Neural progenitor cell (in vitro differentiated cells): ENCODE measurements around the gene SLC35C1. TPM values are rescaled to one million over a fixed set of nuclear protein-coding genes. Genes with fewer than 3 reads are reported as not detected.
A peak's percentile ranks its signal among the peaks of the same experiment; 100 is the strongest.

Source experiments
- DNase-seq: peaks from one replicate; pipeline ENCODE4 v3.0.0-alpha.2; 2016; ENCODE audit warnings: low spot score
- H2AFZ ChIP-seq: fragments of 200-600 bp; sonication (generic); replicated peaks from 2 replicates; pipeline ENCODE4 v1.6.1; 2016; ENCODE audit warnings: antibody characterized with exemption
- H3F3A ChIP-seq: fragments of 200-600 bp; sonication (generic); 2 replicates; pipeline ENCODE4 v1.6.1; 2016; ENCODE audit warnings: antibody characterized with exemption, low read depth
- H3K27ac ChIP-seq: fragments of 200-600 bp; sonication (generic); 2 replicates; pipeline ENCODE4 v1.5.1; 2016; ENCODE audit warnings: mild to moderate bottlenecking
- H3K27me3 ChIP-seq: fragments of 200-600 bp; sonication (generic); 2 replicates; pipeline ENCODE4 v1.6.1; 2016; ENCODE audit warnings: mild to moderate bottlenecking, moderate library complexity
- H3K36me3 ChIP-seq: fragments of 200-600 bp; sonication (generic); 2 replicates; pipeline ENCODE4 v1.5.1; 2016
- H3K4me1 ChIP-seq: fragments of 200-600 bp; sonication (generic); 2 replicates; pipeline ENCODE4 v1.6.1; 2016; ENCODE audit warnings: mixed run types
- H3K4me2 ChIP-seq: fragments of 200-600 bp; sonication (generic); 2 replicates; pipeline ENCODE4 v1.6.1; 2016
- H3K4me3 ChIP-seq: fragments of 200-600 bp; sonication (generic); 2 replicates; pipeline ENCODE4 v1.5.1; 2016
- H3K79me2 ChIP-seq: fragments of 200-600 bp; sonication (generic); 2 replicates; pipeline ENCODE4 v1.6.1; 2016; ENCODE audit warnings: low read depth
- H3K9ac ChIP-seq: fragments of 200-600 bp; sonication (generic); 2 replicates; pipeline ENCODE4 v1.6.1; 2016
- H3K9me3 ChIP-seq: fragments of 200-600 bp; sonication (generic); 2 replicates; pipeline ENCODE4 v1.5.1; 2016; ENCODE audit warnings: low read depth
- H4K20me1 ChIP-seq: fragments of 200-600 bp; sonication (generic); 2 replicates; pipeline ENCODE4 v1.6.1; 2016; ENCODE audit warnings: low read depth
- H3K27ac Mint-ChIP-seq: 3 replicates; pipeline ENCODE4 v1.8.0; 2021; ENCODE audit warnings: mixed read lengths
- H3K27me3 Mint-ChIP-seq: 2 replicates; pipeline ENCODE4 v1.8.0; 2022; ENCODE audit warnings: low read depth, mild to moderate bottlenecking, inconsistent platforms, moderate library complexity, mixed read lengths; ENCODE audit not compliant: insufficient read depth
- H3K36me3 Mint-ChIP-seq: 3 replicates; pipeline ENCODE4 v1.8.0; 2021; ENCODE audit warnings: mixed read lengths
- H3K4me1 Mint-ChIP-seq: 3 replicates; pipeline ENCODE4 v1.8.0; 2021; ENCODE audit warnings: mixed read lengths
- H3K4me3 Mint-ChIP-seq: 3 replicates; pipeline ENCODE4 v1.8.0; 2021; ENCODE audit warnings: mild to moderate bottlenecking, moderate library complexity, mixed read lengths
- H3K9me3 Mint-ChIP-seq: 3 replicates; pipeline ENCODE4 v1.8.0; 2020; ENCODE audit warnings: mixed read lengths
- CTCF ChIP-seq: fragments of 200-600 bp; sonication (generic); IDR thresholded peaks from 2 replicates; pipeline ENCODE4 v1.5.1; 2017; ENCODE audit warnings: antibody characterized with exemption, mild to moderate bottlenecking
- EZH2 ChIP-seq: fragments of 200-600 bp; sonication (generic); IDR thresholded peaks from 2 replicates; pipeline ENCODE4 v1.6.1; 2017; ENCODE audit warnings: antibody characterized with exemption, mild to moderate bottlenecking, moderate library complexity
- EZH2phosphoT487 ChIP-seq: fragments of 200-600 bp; sonication (generic); IDR thresholded peaks from 2 replicates; pipeline ENCODE4 v1.6.1; 2017; ENCODE audit warnings: antibody characterized with exemption
- total RNA-seq: library from RNA; depleted of rRNA; stranded (reverse); fragments of >200 nt; gene quantifications from 2 replicates; pipeline ENCODE4 v1.2.3, GENCODE V29; 2015; ENCODE audit warnings: low replicate concordance

SLC35C1 gene
- total RNA-seq, 1 donor from 2014 or later: 1.3 TPM

GRCh38 chr11:45847911-45848316, 43.0 kb downstream of the SLC35C1 start:
- Mint-ChIP-seq H3K4me3 (peak overlapping the region; percentile 88), H3K36me3 (no peaks in the 10 kb centered on the region), H3K27me3 (peaks cover 13% of the 10 kb centered on the region), H3K9me3 (no peaks in the 10 kb centered on the region), H3K4me1 (peaks cover 24% of the 10 kb centered on the region), H3K27ac (no peak overlapping the region)
- TF ChIP-seq EZH2phosphoT487 (no peak), CTCF (no peak), EZH2 (no peak)
- peaks cover 7% of the 10 kb centered on the region for H3K4me1 ChIP-seq
- H3K9ac ChIP-seq: peak overlapping the region; percentile 73
- peaks cover 52% of the 10 kb centered on the region for H4K20me1 ChIP-seq
- peaks cover 39% of the 10 kb centered on the region for H3K27me3 ChIP-seq
- H3K9me3 ChIP-seq: no peaks in the 10 kb centered on the region
- peak overlapping the region; percentile 85 for H3K4me2 ChIP-seq
- H2AFZ ChIP-seq: peak overlapping the region; percentile 64
- peaks cover 7% of the 10 kb centered on the region for H3F3A ChIP-seq
- no peaks in the 10 kb centered on the region for H3K36me3 ChIP-seq
- DNase-seq: peak; percentile 71
- H3K27ac ChIP-seq: no peak overlapping the region
- H3K79me2 ChIP-seq: peaks cover 23% of the 10 kb centered on the region
- H3K4me3 ChIP-seq: peak overlapping the region; percentile 86

- Histone ChIP-seq H3K27me3 (peaks cover 34% of the 10 kb centered on the region), H3K36me3 (no peaks in the 10 kb centered on the region), H2AFZ (no peak overlapping the region), H3F3A (peaks cover 7% of the 10 kb centered on the region), H3K4me3 (peak overlapping the region; percentile 86), H3K4me2 (peak overlapping the region; percentile 85), H3K9me3 (no peaks in the 10 kb centered on the region), H3K4me1 (peaks cover 7% of the 10 kb centered on the region), H3K9ac (no peak overlapping the region), H3K27ac (no peak overlapping the region), H4K20me1 (peaks cover 60% of the 10 kb centered on the region), H3K79me2 (peaks cover 23% of the 10 kb centered on the region)
- H3K27me3 Mint-ChIP-seq: peaks cover 13% of the 10 kb centered on the region
- peaks cover 19% of the 10 kb centered on the region for H3K4me1 Mint-ChIP-seq
- no peak for DNase-seq
- no peaks in the 10 kb centered on the region for H3K36me3 Mint-ChIP-seq
- H3K4me3 Mint-ChIP-seq: peak overlapping the region; percentile 88
- TF ChIP-seq CTCF (no peak), EZH2 (no peak), EZH2phosphoT487 (no peak)
- H3K27ac Mint-ChIP-seq: no peak overlapping the region
- H3K9me3 Mint-ChIP-seq: no peaks in the 10 kb centered on the region
These were observed 43.7 kb downstream of the SLC35C1 start for GRCh38 chr11:45848654-45849081.

- DNase-seq: no peak
- Histone ChIP-seq H3K79me2 (peaks cover 30% of the 10 kb centered on the region), H3K36me3 (no peaks in the 10 kb centered on the region), H3K9me3 (no peaks in the 10 kb centered on the region), H3K27ac (no peak overlapping the region), H4K20me1 (peaks cover 75% of the 10 kb centered on the region), H3K4me3 (no peak overlapping the region), H2AFZ (no peak overlapping the region), H3K4me1 (peaks cover 15% of the 10 kb centered on the region), H3K9ac (no peak overlapping the region), H3F3A (peaks cover 7% of the 10 kb centered on the region), H3K4me2 (no peak overlapping the region), H3K27me3 (peaks cover 16% of the 10 kb centered on the region)
- Mint-ChIP-seq H3K27me3 (peaks cover 10% of the 10 kb centered on the region), H3K27ac (no peak overlapping the region), H3K9me3 (no peaks in the 10 kb centered on the region), H3K4me1 (peaks cover 25% of the 10 kb centered on the region), H3K36me3 (peaks cover 1% of the 10 kb centered on the region), H3K4me3 (no peak overlapping the region)
- TF ChIP-seq EZH2phosphoT487 (no peak), EZH2 (no peak), CTCF (no peak)
These were observed 45.5 kb downstream of the SLC35C1 start for GRCh38 chr11:45850446-45850845.
